ENCODE data around the gene LDAF1.
"Not testable (repeated sequence)": the region's sequence is repeated elsewhere in the genome, so short reads cannot be mapped to it uniquely, and the experiment has no call there.

Gene LDAF1

GRCh38 chr16:21161211-21161610, 2.7 kb downstream of the LDAF1 start:
- Histone ChIP-seq H3K9ac (ENCODE audit: low read depth in 1 of 2, low read length in 2 of 2) (no peak overlapping the region), H3K27me3 (ENCODE audit: control insufficient read depth in 2 of 2, insufficient read depth in 2 of 2, low read length in 2 of 2) (no peaks in the 10 kb centered on the region), H3K36me3 (ENCODE audit: control insufficient read depth in 2 of 2, insufficient read depth in 2 of 2, low read length in 2 of 2) (peaks cover 16 to 28% of the 10 kb centered on the region in 2 donors), H3K9me3 (ENCODE audit: control insufficient read depth in 2 of 2, low read length in 2 of 2) (no peaks in the 10 kb centered on the region), H3K27ac (ENCODE audit: low read depth in 2 of 2, low read length in 2 of 2) (no peak overlapping the region), H3K4me3 (ENCODE audit: low read length in 2 of 2) (no peak overlapping the region), H3K4me1 (ENCODE audit: control insufficient read depth in 2 of 2, insufficient read depth in 2 of 2, low read length in 2 of 2) (peaks cover 13 to 26% of the 10 kb centered on the region in 2 donors)

GRCh38 chr16:21162661-21163151, 4.2 kb downstream of the LDAF1 start:
- H3K4me1 ChIP-seq (ENCODE audit: control insufficient read depth in 2 of 2, insufficient read depth in 2 of 2, low read length in 2 of 2), result peaks cover 6 to 19% of the 10 kb centered on the region in 2 donors

GRCh38 chr16:21163576-21163975, 5.1 kb downstream of the LDAF1 start:
- Histone ChIP-seq H3K4me3 (ENCODE audit: low read length in 2 of 2) (no peak overlapping the region), H3K27ac (ENCODE audit: low read depth in 2 of 2, low read length in 2 of 2) (no peak overlapping the region), H3K9ac (ENCODE audit: low read depth in 1 of 2, low read length in 2 of 2) (no peak overlapping the region), H3K9me3 (ENCODE audit: control insufficient read depth in 2 of 2, low read length in 2 of 2) (no peaks in the 10 kb centered on the region), H3K27me3 (ENCODE audit: control insufficient read depth in 2 of 2, insufficient read depth in 2 of 2, low read length in 2 of 2) (no peaks in the 10 kb centered on the region), H3K36me3 (ENCODE audit: control insufficient read depth in 2 of 2, insufficient read depth in 2 of 2, low read length in 2 of 2) (peaks cover 23 to 34% of the 10 kb centered on the region in 2 donors), H3K4me1 (ENCODE audit: control insufficient read depth in 2 of 2, insufficient read depth in 2 of 2, low read length in 2 of 2) (peaks cover 0 to 13% of the 10 kb centered on the region in 2 donors)

More at GRCh38 chr16:21162661-21163151, 4.2 kb downstream of the LDAF1 start:
- Histone ChIP-seq H3K27me3 (ENCODE audit: control insufficient read depth in 2 of 2, insufficient read depth in 2 of 2, low read length in 2 of 2) (no peaks in the 10 kb centered on the region), H3K4me3 (ENCODE audit: low read length in 2 of 2) (peak overlapping the region in 1 of 2 donors; percentile 14), H3K36me3 (ENCODE audit: control insufficient read depth in 2 of 2, insufficient read depth in 2 of 2, low read length in 2 of 2) (peaks cover 23 to 34% of the 10 kb centered on the region in 2 donors), H3K27ac (ENCODE audit: low read depth in 2 of 2, low read length in 2 of 2) (no peak overlapping the region), H3K9ac (ENCODE audit: low read depth in 1 of 2, low read length in 2 of 2) (no peak overlapping the region), H3K9me3 (ENCODE audit: control insufficient read depth in 2 of 2, low read length in 2 of 2) (no peaks in the 10 kb centered on the region)

- H3K9me3 ChIP-seq (ENCODE audit: control insufficient read depth in 2 of 2, low read length in 2 of 2), result no peaks in the 10 kb centered on the region
- no peak overlapping the region for H3K27ac ChIP-seq (ENCODE audit: low read depth in 2 of 2, low read length in 2 of 2)
- H3K36me3 ChIP-seq (ENCODE audit: control insufficient read depth in 2 of 2, insufficient read depth in 2 of 2, low read length in 2 of 2), result peaks cover 23 to 38% of the 10 kb centered on the region in 2 donors
- H3K4me1 ChIP-seq (ENCODE audit: control insufficient read depth in 2 of 2, insufficient read depth in 2 of 2, low read length in 2 of 2), result peaks cover 0 to 13% of the 10 kb centered on the region in 2 donors
- no peak overlapping the region for H3K9ac ChIP-seq (ENCODE audit: low read depth in 1 of 2, low read length in 2 of 2)
- no peak overlapping the region for H3K4me3 ChIP-seq (ENCODE audit: low read length in 2 of 2)
- no peaks in the 10 kb centered on the region for H3K27me3 ChIP-seq (ENCODE audit: control insufficient read depth in 2 of 2, insufficient read depth in 2 of 2, low read length in 2 of 2)
Measured at GRCh38 chr16:21164521-21165168, 6.2 kb downstream of the LDAF1 start.

GRCh38 chr16:21166561-21166961, 8.1 kb downstream of the LDAF1 start:
- peaks cover 30 to 45% of the 10 kb centered on the region in 2 donors for H3K36me3 ChIP-seq (ENCODE audit: control insufficient read depth in 2 of 2, insufficient read depth in 2 of 2, low read length in 2 of 2)
- H3K27me3 ChIP-seq (ENCODE audit: control insufficient read depth in 2 of 2, insufficient read depth in 2 of 2, low read length in 2 of 2), result no peaks in the 10 kb centered on the region
- H3K9me3 ChIP-seq (ENCODE audit: control insufficient read depth in 2 of 2, low read length in 2 of 2), result no peaks in the 10 kb centered on the region
- H3K4me3 ChIP-seq (ENCODE audit: low read length in 2 of 2), result no peak overlapping the region
- no peak overlapping the region for H3K27ac ChIP-seq (ENCODE audit: low read depth in 2 of 2, low read length in 2 of 2)
- H3K9ac ChIP-seq (ENCODE audit: low read depth in 1 of 2, low read length in 2 of 2), result no peak overlapping the region
- peaks cover 0 to 6% of the 10 kb centered on the region in 2 donors for H3K4me1 ChIP-seq (ENCODE audit: control insufficient read depth in 2 of 2, insufficient read depth in 2 of 2, low read length in 2 of 2)

- Histone ChIP-seq H3K27me3 (ENCODE audit: control insufficient read depth in 2 of 2, insufficient read depth in 2 of 2, low read length in 2 of 2) (no peaks in the 10 kb centered on the region), H3K9ac (ENCODE audit: low read depth in 1 of 2, low read length in 2 of 2) (no peak overlapping the region), H3K36me3 (ENCODE audit: control insufficient read depth in 2 of 2, insufficient read depth in 2 of 2, low read length in 2 of 2) (peaks cover 34 to 44% of the 10 kb centered on the region in 2 donors), H3K27ac (ENCODE audit: low read depth in 2 of 2, low read length in 2 of 2) (no peak overlapping the region), H3K9me3 (ENCODE audit: control insufficient read depth in 2 of 2, low read length in 2 of 2) (no peaks in the 10 kb centered on the region), H3K4me3 (ENCODE audit: low read length in 2 of 2) (no peak overlapping the region), H3K4me1 (ENCODE audit: control insufficient read depth in 2 of 2, insufficient read depth in 2 of 2, low read length in 2 of 2) (peaks cover 0 to 6% of the 10 kb centered on the region in 2 donors)
Measured at GRCh38 chr16:21167360-21167759, 8.9 kb downstream of the LDAF1 start.

- Histone ChIP-seq H3K4me3 (ENCODE audit: low read length in 2 of 2) (no peak overlapping the region), H3K27me3 (ENCODE audit: control insufficient read depth in 2 of 2, insufficient read depth in 2 of 2, low read length in 2 of 2) (no peaks in the 10 kb centered on the region), H3K27ac (ENCODE audit: low read depth in 2 of 2, low read length in 2 of 2) (no peak overlapping the region), H3K9me3 (ENCODE audit: control insufficient read depth in 2 of 2, low read length in 2 of 2) (no peaks in the 10 kb centered on the region), H3K9ac (ENCODE audit: low read depth in 1 of 2, low read length in 2 of 2) (no peak overlapping the region), H3K36me3 (ENCODE audit: control insufficient read depth in 2 of 2, insufficient read depth in 2 of 2, low read length in 2 of 2) (peaks cover 33 to 42% of the 10 kb centered on the region in 2 donors), H3K4me1 (ENCODE audit: control insufficient read depth in 2 of 2, insufficient read depth in 2 of 2, low read length in 2 of 2) (peaks cover 0 to under 1% of the 10 kb centered on the region in 2 donors)
Measured at GRCh38 chr16:21167929-21168602, 9.6 kb downstream of the LDAF1 start.

- Histone ChIP-seq H3K9ac (ENCODE audit: low read depth in 1 of 2, low read length in 2 of 2) (no peak overlapping the region), H3K9me3 (ENCODE audit: control insufficient read depth in 2 of 2, low read length in 2 of 2) (no peaks in the 10 kb centered on the region), H3K4me1 (ENCODE audit: control insufficient read depth in 2 of 2, insufficient read depth in 2 of 2, low read length in 2 of 2) (no peaks in the 10 kb centered on the region), H3K27ac (ENCODE audit: low read depth in 2 of 2, low read length in 2 of 2) (no peak overlapping the region), H3K27me3 (ENCODE audit: control insufficient read depth in 2 of 2, insufficient read depth in 2 of 2, low read length in 2 of 2) (no peaks in the 10 kb centered on the region), H3K36me3 (ENCODE audit: control insufficient read depth in 2 of 2, insufficient read depth in 2 of 2, low read length in 2 of 2) (peaks cover 36 to 40% of the 10 kb centered on the region in 2 donors), H3K4me3 (ENCODE audit: low read length in 2 of 2) (no peak overlapping the region)
Measured at GRCh38 chr16:21169249-21169981, 10.9 kb downstream of the LDAF1 start.

GRCh38 chr16:21170116-21170515, 11.6 kb downstream of the LDAF1 start:
- not testable (repeated sequence) for H3K4me1 ChIP-seq (ENCODE audit: control insufficient read depth in 2 of 2, insufficient read depth in 2 of 2, low read length in 2 of 2); H3K9me3 ChIP-seq (ENCODE audit: control insufficient read depth in 2 of 2, low read length in 2 of 2); H3K27me3 ChIP-seq (ENCODE audit: control insufficient read depth in 2 of 2, insufficient read depth in 2 of 2, low read length in 2 of 2); H3K4me3 ChIP-seq (ENCODE audit: low read length in 2 of 2); H3K9ac ChIP-seq (ENCODE audit: low read depth in 1 of 2, low read length in 2 of 2); H3K27ac ChIP-seq (ENCODE audit: low read depth in 2 of 2, low read length in 2 of 2)
- peaks cover 37 to 40% of the 10 kb centered on the region in 2 donors for H3K36me3 ChIP-seq (ENCODE audit: control insufficient read depth in 2 of 2, insufficient read depth in 2 of 2, low read length in 2 of 2)

- Histone ChIP-seq H3K36me3 (ENCODE audit: control insufficient read depth in 2 of 2, insufficient read depth in 2 of 2, low read length in 2 of 2) (peaks cover 35 to 36% of the 10 kb centered on the region in 2 donors), H3K9ac (ENCODE audit: low read depth in 1 of 2, low read length in 2 of 2) (no peak overlapping the region), H3K4me1 (ENCODE audit: control insufficient read depth in 2 of 2, insufficient read depth in 2 of 2, low read length in 2 of 2) (peaks cover 0 to 3% of the 10 kb centered on the region in 2 donors), H3K27ac (ENCODE audit: low read depth in 2 of 2, low read length in 2 of 2) (no peak overlapping the region), H3K9me3 (ENCODE audit: control insufficient read depth in 2 of 2, low read length in 2 of 2) (no peaks in the 10 kb centered on the region), H3K4me3 (ENCODE audit: low read length in 2 of 2) (no peak overlapping the region), H3K27me3 (ENCODE audit: control insufficient read depth in 2 of 2, insufficient read depth in 2 of 2, low read length in 2 of 2) (no peaks in the 10 kb centered on the region)
Measured at GRCh38 chr16:21172650-21173049, 14.2 kb downstream of the LDAF1 start.
